Activated T-cell treated with anti-CD3 and anti-CD28 coated beads, Interleukin-2, amount 50 U/mL, for 72 hours (primary cell): ENCODE measurements around the gene ARHGAP42. TPM values are rescaled to one million over a fixed set of nuclear protein-coding genes. Genes with fewer than 3 reads are reported as not detected.
"Not testable (repeated sequence)": the region's sequence is repeated elsewhere in the genome, so short reads cannot be mapped to it uniquely, and the experiment has no call there.

ENCODE experiments used
- ATAC-seq, 2 donors: fragments of 150-1000 bp; cut with Tn5 transposase; replicated peaks in 1 of 2; 2 replicates each; pipeline ENCODE4 v1.10.0; 2021; ENCODE audit warnings: moderate library complexity in 2 of 2, mild to moderate bottlenecking in 1 of 2
- DNase-seq, 2 donors: peaks; one replicate each; pipeline ENCODE4 v3.0.0; 2021 to 2022; ENCODE audit warnings: mixed read lengths in 1 of 2
- H3K27ac Mint-ChIP-seq: one replicate; pipeline ENCODE4 v1.8.0; 2022; ENCODE audit warnings: mild to moderate bottlenecking, moderate library complexity, mixed read lengths
- H3K27me3 Mint-ChIP-seq: one replicate; pipeline ENCODE4 v1.8.0; 2022; ENCODE audit warnings: low read depth, mixed read lengths
- H3K36me3 Mint-ChIP-seq, 2 donors: one replicate each; pipeline ENCODE4 v1.8.0; 2022; ENCODE audit warnings: mixed read lengths in 2 of 2, mild to moderate bottlenecking in 1 of 2; ENCODE audit not compliant: insufficient read depth in 2 of 2
- H3K4me1 Mint-ChIP-seq: one replicate; pipeline ENCODE4 v1.8.0; 2022; ENCODE audit warnings: low read depth, mixed read lengths
- H3K4me3 Mint-ChIP-seq, 2 donors: one replicate each; pipeline ENCODE4 v1.8.0; 2022; ENCODE audit warnings: mild to moderate bottlenecking in 2 of 2, mixed read lengths in 2 of 2, moderate library complexity in 2 of 2
- H3K9me3 Mint-ChIP-seq, 2 donors: one replicate each; pipeline ENCODE4 v1.8.0; 2022; ENCODE audit warnings: mixed read lengths in 2 of 2
- total RNA-seq, 2 donors: library from RNA; stranded (reverse); gene quantifications; one replicate each; pipeline ENCODE4 v1.2.3, GENCODE V29; 2022

Gene ARHGAP42
- total RNA-seq, 2 donors from 2014 or later = 0.28 TPM; not detected in 1

- Mint-ChIP-seq H3K27me3 (no peaks in the 10 kb centered on the region), H3K36me3 (no peaks in the 10 kb centered on the region), H3K4me1 (no peaks in the 10 kb centered on the region), H3K4me3 (no peak overlapping the region), H3K27ac (no peak overlapping the region), H3K9me3 (peaks cover 2 to 3% of the 10 kb centered on the region in 2 donors)
- DNase-seq (no peak), ATAC-seq (no peak)
Measured at GRCh38 chr11:100740440-100740839, 53.4 kb downstream of the ARHGAP42 start.

DNA sequence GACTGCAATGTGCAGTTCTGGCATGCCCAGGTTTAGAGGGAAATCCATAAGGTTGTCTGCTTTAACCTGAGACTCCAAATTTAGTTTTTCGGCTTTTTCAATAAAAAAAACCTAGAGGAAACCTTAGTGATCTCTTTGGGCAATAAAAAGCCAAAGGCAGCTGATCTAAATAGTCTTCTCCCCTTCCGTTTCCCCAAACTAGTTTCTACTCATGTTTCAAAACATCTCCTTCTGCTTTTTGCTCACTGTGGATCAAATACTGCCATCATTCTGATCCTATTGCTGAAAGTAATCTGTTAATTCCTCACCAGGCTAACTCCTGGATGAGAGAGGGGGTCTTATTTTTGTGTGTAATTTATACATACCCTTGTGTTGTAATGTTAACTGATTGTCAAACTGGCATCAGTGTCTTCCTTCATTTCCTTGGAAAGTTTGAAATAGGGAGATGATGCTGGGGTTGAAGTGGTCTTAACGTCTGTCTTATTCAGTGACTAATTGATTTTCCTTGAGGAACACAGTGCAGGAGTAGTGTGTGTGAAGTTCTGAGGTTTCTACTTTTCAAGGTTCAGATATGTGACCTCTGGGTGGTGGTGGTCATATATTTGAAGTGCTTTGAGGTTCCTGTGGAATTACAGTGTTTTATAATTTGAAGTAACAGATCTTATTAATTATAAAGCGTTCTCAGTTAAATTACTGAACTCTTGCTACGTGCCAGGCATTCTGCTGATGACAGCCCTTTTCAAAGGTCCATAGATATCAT lies 55.0 kb downstream of the ARHGAP42 start:
- no peak overlapping the region for H3K27ac Mint-ChIP-seq
- H3K36me3 Mint-ChIP-seq = no peaks in the 10 kb centered on the region
- H3K4me1 Mint-ChIP-seq = no peaks in the 10 kb centered on the region
- no peak overlapping the region for H3K4me3 Mint-ChIP-seq
- H3K9me3 Mint-ChIP-seq = peaks cover 3 to 4% of the 10 kb centered on the region in 2 donors
- H3K27me3 Mint-ChIP-seq = no peaks in the 10 kb centered on the region
- DNase-seq (no peak), ATAC-seq (no peak)

DNA sequence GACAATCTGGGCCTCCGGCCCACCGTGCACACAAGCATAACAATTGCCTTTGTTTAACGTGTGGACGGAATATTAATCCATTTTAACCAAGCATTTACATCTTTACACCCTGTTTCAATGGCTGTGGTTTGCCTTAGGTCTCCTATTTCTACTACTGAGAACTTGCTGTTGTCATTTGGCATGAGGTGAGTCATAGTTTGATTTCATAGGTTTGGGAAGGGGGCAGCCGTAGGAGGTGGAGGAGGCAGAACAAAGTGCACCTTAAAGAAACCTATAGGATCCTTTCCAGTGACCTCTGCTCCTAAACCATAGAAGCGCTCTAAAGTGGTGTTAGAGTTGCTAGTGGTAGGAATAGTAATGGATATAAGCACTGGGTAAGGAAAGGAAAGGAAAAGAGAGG lies 59.4 kb downstream of the ARHGAP42 start:
- Mint-ChIP-seq H3K27me3 (no peaks in the 10 kb centered on the region), H3K36me3 (peaks cover 6 to 7% of the 10 kb centered on the region in 2 donors), H3K27ac (no peak overlapping the region), H3K4me1 (no peaks in the 10 kb centered on the region), H3K9me3 (peaks cover 12 to 14% of the 10 kb centered on the region in 2 donors), H3K4me3 (no peak overlapping the region)
- DNase-seq = no peak
- no peak for ATAC-seq

DNA sequence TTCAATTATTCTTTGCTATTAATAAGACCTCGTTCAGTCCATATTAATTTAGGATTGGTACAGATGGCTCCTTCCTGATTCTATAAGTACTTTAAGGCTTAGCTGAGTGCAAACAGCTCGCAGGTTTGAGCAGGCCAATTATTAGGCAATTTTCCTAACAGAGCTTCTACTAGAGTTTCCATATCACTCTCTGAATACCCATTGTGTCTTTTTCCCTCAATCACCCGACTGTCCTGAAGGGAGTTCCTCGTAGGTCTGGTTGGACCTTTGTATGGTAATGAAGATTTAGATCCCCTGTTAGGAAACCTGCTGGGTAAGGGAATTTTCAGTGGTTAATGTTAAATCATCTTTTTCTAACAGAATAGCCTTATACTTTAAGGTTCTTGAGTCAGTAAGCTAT lies 61.1 kb downstream of the ARHGAP42 start:
- no peaks in the 10 kb centered on the region for H3K4me1 Mint-ChIP-seq
- ATAC-seq (no peak), DNase-seq (no peak)
- H3K27me3 Mint-ChIP-seq = no peaks in the 10 kb centered on the region
- peaks cover 14% of the 10 kb centered on the region in 2 donors for H3K9me3 Mint-ChIP-seq
- H3K27ac Mint-ChIP-seq = no peak overlapping the region
- no peak overlapping the region for H3K4me3 Mint-ChIP-seq
- H3K36me3 Mint-ChIP-seq = peaks cover 6 to 7% of the 10 kb centered on the region in 2 donors

DNA sequence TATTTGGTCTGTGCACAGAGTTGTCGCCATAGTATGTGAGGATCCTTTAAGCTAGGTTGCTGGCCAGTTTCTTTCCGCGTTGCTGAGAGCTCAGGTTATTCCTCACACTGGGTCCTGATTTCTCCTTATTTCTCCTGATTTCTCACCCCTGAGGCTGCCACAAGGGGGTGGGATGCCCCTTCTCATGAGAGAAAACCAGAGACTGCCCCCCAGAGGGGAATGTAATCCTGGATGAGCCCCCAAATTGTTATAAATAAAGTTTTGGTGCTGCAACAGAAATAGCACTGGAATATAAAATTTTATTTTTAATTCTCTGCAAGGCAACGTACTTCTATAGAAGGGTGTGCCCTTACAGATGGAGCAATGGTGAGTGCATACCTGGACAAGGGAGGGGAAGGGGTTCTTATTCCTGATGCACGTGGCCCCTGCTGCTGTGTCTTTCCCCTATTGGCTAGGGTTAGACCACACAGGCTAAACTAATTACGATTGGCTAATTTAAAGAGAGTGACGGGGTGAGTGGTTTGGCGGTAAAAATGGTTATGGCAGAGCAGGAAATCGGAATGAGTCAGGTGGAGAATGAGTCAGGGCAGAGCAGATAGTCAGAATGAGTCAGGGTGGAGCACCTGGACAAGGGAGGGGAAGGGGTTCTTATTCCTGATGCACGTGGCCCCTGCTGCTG lies 62.9 kb downstream of the ARHGAP42 start:
- H3K27ac Mint-ChIP-seq, ATAC-seq, H3K4me1 Mint-ChIP-seq, DNase-seq, H3K4me3 Mint-ChIP-seq, H3K36me3 Mint-ChIP-seq, H3K27me3 Mint-ChIP-seq: not testable (repeated sequence)
- H3K9me3 Mint-ChIP-seq = peaks cover 11 to 14% of the 10 kb centered on the region in 2 donors

DNA sequence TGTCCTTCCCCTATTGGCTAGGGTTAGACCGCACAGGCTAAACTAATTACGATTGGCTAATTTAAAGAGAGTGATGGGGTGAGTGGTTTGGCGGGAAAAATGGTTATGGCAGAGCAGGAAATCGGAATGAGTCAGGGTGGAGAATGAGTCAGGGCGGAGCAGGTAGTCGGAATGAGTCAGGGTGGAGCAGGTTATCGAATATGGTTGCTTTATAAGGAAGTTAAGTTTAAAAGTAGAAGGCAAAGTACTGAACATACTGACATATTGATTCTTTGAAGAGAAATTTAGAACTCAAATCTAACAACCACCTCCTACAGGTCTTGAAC lies 63.4 kb downstream of the ARHGAP42 start:
- not testable (repeated sequence) for DNase-seq, ATAC-seq, H3K36me3 Mint-ChIP-seq, H3K27ac Mint-ChIP-seq, H3K27me3 Mint-ChIP-seq, H3K4me1 Mint-ChIP-seq, H3K4me3 Mint-ChIP-seq
- peaks cover 11 to 14% of the 10 kb centered on the region in 2 donors for H3K9me3 Mint-ChIP-seq

- no peak overlapping the region for H3K27ac Mint-ChIP-seq
- DNase-seq (no peak), ATAC-seq (no peak)
- H3K27me3 Mint-ChIP-seq = no peaks in the 10 kb centered on the region
- H3K4me1 Mint-ChIP-seq = no peaks in the 10 kb centered on the region
- H3K9me3 Mint-ChIP-seq = peaks cover 11 to 12% of the 10 kb centered on the region in 2 donors
- H3K36me3 Mint-ChIP-seq = peaks cover 6 to 7% of the 10 kb centered on the region in 2 donors
- H3K4me3 Mint-ChIP-seq = no peak overlapping the region
Measured at GRCh38 chr11:100752371-100753171, 65.5 kb downstream of the ARHGAP42 start.

GRCh38 chr11:100753172-100753543 lies 66.1 kb downstream of the ARHGAP42 start:
- H3K27ac Mint-ChIP-seq = no peak overlapping the region
- ATAC-seq (no peak), DNase-seq (no peak)
- H3K9me3 Mint-ChIP-seq = peaks cover 10 to 11% of the 10 kb centered on the region in 2 donors
- no peaks in the 10 kb centered on the region for H3K27me3 Mint-ChIP-seq
- no peaks in the 10 kb centered on the region for H3K4me1 Mint-ChIP-seq
- H3K36me3 Mint-ChIP-seq = peaks cover 6 to 7% of the 10 kb centered on the region in 2 donors
- no peak overlapping the region for H3K4me3 Mint-ChIP-seq

DNA sequence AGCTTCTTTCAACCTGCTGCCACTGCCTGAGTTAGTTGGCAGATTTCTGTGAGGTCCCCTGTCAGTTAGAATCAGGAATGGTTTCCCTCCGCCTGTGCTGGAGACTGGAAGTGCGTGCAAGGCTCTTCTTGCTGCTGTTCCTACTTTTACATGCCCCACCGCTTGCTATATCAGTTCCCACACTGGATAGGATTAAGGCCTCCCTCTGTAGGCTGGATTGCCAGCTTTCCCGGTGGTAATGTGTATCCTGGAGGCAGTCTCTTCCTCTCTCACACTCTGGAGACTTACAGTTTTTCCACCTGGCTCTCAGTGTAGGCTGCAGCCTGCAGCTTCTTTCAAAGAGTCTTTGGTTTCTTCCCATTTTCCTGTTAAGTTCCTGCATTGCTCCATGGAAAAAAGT lies 66.5 kb downstream of the ARHGAP42 start:
- H3K4me3 Mint-ChIP-seq = no peak overlapping the region
- ATAC-seq = no peak
- peaks cover 6 to 7% of the 10 kb centered on the region in 2 donors for H3K36me3 Mint-ChIP-seq
- H3K27me3 Mint-ChIP-seq = no peaks in the 10 kb centered on the region
- H3K4me1 Mint-ChIP-seq = no peaks in the 10 kb centered on the region
- H3K27ac Mint-ChIP-seq = no peak overlapping the region
- H3K9me3 Mint-ChIP-seq = peaks cover 10 to 11% of the 10 kb centered on the region in 2 donors
- no peak for DNase-seq

GRCh38 chr11:100756559-100756958 lies 69.5 kb downstream of the ARHGAP42 start:
- no peaks in the 10 kb centered on the region for H3K27me3 Mint-ChIP-seq
- ATAC-seq (no peak), DNase-seq (no peak)
- no peak overlapping the region for H3K4me3 Mint-ChIP-seq
- no peaks in the 10 kb centered on the region for H3K4me1 Mint-ChIP-seq
- H3K27ac Mint-ChIP-seq = no peak overlapping the region
- peaks cover 0 to 3% of the 10 kb centered on the region in 2 donors for H3K9me3 Mint-ChIP-seq
- no peaks in the 10 kb centered on the region for H3K36me3 Mint-ChIP-seq

- no peak overlapping the region for H3K4me3 Mint-ChIP-seq
- no peak for DNase-seq
- no peaks in the 10 kb centered on the region for H3K27me3 Mint-ChIP-seq
- no peak for ATAC-seq
- H3K9me3 Mint-ChIP-seq = peaks cover 0 to 3% of the 10 kb centered on the region in 2 donors
- H3K4me1 Mint-ChIP-seq = no peaks in the 10 kb centered on the region
- no peak overlapping the region for H3K27ac Mint-ChIP-seq
- no peaks in the 10 kb centered on the region for H3K36me3 Mint-ChIP-seq
Measured at GRCh38 chr11:100757646-100758045, 70.6 kb downstream of the ARHGAP42 start.

- peaks cover 0 to 2% of the 10 kb centered on the region in 2 donors for H3K9me3 Mint-ChIP-seq
- no peak for DNase-seq
- H3K4me3 Mint-ChIP-seq = no peak overlapping the region
- no peak overlapping the region for H3K27ac Mint-ChIP-seq
- no peaks in the 10 kb centered on the region for H3K36me3 Mint-ChIP-seq
- no peak for ATAC-seq
- H3K27me3 Mint-ChIP-seq = no peaks in the 10 kb centered on the region
- no peaks in the 10 kb centered on the region for H3K4me1 Mint-ChIP-seq
Measured at GRCh38 chr11:100759106-100759505, 72.0 kb downstream of the ARHGAP42 start.

DNA sequence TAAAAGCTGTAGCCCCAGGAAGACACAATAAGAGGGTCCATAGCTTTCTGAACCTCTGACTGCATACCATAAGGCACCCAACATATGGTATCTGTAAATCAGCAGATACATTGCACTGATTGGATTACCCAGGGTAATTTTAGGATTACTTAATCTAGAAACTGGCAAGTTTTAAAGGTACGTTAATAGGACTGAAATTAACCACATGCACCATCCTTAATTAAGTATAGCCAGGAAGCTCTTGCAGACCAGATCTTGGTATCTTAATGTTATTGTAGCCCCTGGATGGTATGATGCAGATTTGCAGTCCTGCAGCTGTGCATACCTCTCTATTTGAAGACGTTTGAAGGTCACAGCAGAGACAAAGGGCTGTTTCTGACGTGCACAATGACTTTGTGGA lies 72.8 kb downstream of the ARHGAP42 start:
- Mint-ChIP-seq H3K27me3 (no peaks in the 10 kb centered on the region), H3K4me1 (no peaks in the 10 kb centered on the region), H3K4me3 (no peak overlapping the region), H3K36me3 (no peaks in the 10 kb centered on the region), H3K9me3 (peaks cover 0 to 2% of the 10 kb centered on the region in 2 donors), H3K27ac (no peak overlapping the region)
- no peak for DNase-seq
- no peak for ATAC-seq
